GM13976 (cell line): ENCODE data around the gene AGPAT2.
A peak's percentile ranks its signal among the peaks of the same experiment; 100 is the strongest.

Experiments used
- DNase-seq: peaks from one replicate; pipeline ENCODE4 v3.0.0; 2012; ENCODE audit warnings: low spot score
- in situ Hi-C: fragments of 300-500 bp; cut with MboI; formaldehyde crosslinking; loops from one replicate; pipeline ENCODE4 v1.12.0; 2022; ENCODE audit warnings: low sequenced_read_pairs, mixed read lengths, inconsistent platforms; ENCODE audit not compliant: unreplicated experiment
- TF ChIP-seq, protein P1 (sequence below): IDR thresholded peaks from 2 replicates; pipeline ENCODE4 v1.5.1; 2012; ENCODE audit warnings: borderline replicate concordance, mild to moderate bottlenecking; ENCODE audit not compliant: insufficient read depth; ENCODE audit errors: extremely low read depth, missing control alignments, control extremely low read depth

The AGPAT2 gene

DNA sequence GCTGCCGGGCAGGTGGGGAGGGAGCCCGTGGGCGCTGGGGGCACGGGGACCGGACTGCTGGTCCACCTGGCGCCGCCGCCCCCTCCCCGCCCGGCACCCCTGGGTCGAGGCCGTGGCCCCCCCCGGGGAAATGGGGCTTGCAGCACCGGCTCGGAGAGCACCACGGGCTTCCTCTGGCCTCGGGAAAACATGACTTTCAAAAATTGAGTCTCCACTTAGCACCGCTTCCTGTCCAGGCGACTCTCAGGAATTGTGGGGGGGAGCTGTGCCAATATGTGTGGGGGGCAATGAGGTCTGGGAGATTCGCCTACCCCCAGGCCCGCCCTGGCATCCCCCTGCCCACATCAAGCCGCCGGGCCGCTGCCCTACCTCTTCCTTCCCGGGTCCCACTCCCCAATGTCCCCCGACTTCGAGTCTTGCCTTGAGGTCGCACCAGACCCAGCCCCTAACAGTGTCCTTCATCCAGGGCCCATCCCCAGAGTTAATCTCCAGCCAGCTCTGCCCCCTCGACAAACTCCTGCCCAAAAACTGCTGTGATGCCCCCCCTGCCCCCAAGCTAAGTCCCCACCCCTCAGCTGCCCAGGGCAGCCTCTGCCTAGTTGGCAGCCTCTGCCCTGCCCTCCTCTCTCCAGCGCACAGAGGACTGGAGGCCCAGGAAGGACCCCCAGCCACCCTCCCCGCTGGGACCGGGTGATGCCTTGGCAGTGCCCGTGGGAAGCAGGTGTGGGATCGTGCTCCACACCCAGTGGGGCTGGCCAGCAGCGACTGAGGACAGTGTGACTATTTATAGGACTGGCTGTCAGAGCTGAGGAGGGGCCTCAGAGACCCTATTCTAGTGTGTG, 20.7 kb downstream of the AGPAT2 start:
- no peak for DNase-seq
- in situ Hi-C loops: no loop called here
- TF ChIP-seq, protein P1, sequence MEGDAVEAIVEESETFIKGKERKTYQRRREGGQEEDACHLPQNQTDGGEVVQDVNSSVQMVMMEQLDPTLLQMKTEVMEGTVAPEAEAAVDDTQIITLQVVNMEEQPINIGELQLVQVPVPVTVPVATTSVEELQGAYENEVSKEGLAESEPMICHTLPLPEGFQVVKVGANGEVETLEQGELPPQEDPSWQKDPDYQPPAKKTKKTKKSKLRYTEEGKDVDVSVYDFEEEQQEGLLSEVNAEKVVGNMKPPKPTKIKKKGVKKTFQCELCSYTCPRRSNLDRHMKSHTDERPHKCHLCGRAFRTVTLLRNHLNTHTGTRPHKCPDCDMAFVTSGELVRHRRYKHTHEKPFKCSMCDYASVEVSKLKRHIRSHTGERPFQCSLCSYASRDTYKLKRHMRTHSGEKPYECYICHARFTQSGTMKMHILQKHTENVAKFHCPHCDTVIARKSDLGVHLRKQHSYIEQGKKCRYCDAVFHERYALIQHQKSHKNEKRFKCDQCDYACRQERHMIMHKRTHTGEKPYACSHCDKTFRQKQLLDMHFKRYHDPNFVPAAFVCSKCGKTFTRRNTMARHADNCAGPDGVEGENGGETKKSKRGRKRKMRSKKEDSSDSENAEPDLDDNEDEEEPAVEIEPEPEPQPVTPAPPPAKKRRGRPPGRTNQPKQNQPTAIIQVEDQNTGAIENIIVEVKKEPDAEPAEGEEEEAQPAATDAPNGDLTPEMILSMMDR: no peak

DNA sequence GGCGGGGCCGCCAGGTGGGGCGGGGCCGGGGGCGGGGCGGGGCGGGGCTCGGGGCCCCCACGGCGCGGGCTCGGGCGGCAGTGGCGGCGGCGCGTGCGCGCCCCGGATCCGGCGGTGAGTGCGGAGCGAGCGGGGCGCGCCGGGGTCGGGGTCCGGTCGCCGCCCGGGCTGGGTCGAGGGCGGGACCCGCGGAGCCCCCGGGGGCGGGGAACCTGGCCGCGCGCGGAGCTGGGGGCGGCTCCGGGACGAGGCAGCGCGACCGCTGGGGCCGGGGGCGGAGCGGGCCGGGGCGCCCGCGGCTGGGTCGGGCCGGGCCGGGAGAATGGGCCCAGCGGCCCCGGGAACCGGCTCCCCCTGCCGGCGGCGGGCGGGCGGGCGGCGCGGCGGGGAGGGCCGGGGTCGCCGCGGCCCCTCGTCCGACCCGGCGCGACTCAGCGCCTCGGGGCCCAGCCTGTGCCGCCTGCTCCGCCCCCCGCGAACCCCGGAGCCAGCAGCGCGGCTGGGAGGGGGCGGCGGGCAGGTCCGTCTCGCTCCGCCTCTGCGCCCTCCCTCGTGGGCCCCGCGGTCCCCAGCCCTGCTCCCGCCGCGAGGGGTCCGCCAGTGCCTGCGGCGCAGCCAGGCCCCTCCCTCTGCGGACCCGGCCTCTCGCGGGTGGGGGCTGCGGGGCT, 21.4 kb downstream of the AGPAT2 start:
- DNase-seq: peak; percentile 69
- in situ Hi-C loops: no loop called here
- TF ChIP-seq, protein P1: no peak

DNA sequence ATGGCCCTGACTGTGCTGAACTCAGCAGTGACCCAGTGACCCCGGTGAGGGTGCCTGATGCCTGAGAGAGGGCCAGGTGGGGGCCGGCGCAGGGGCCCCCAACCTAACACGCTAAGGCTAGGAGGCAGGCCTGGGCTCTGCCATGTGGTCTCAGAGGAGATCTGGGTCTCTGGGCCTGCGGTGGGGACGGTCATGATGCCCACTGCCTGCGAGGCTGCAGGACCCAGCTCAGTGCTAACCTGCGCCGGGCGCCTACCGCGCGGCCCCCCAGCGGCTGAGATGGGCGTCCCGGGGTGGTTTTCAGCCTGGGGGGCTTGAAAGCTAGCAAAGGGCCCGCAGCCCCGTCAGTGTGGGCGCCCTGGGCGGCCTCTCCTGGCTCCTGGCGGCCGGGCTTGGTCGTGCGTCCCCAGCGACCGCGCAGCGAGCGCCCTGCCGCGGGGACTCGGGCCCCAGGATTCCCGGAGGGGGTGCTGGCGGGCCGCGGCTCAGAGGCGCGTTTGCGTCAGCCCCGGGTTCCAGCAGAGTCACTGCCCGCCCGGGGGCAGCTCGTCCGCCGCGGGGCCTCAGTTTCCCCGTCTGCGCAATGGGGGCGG, 22.1 kb downstream of the AGPAT2 start:
- in situ Hi-C loops: no loop called here

DNA sequence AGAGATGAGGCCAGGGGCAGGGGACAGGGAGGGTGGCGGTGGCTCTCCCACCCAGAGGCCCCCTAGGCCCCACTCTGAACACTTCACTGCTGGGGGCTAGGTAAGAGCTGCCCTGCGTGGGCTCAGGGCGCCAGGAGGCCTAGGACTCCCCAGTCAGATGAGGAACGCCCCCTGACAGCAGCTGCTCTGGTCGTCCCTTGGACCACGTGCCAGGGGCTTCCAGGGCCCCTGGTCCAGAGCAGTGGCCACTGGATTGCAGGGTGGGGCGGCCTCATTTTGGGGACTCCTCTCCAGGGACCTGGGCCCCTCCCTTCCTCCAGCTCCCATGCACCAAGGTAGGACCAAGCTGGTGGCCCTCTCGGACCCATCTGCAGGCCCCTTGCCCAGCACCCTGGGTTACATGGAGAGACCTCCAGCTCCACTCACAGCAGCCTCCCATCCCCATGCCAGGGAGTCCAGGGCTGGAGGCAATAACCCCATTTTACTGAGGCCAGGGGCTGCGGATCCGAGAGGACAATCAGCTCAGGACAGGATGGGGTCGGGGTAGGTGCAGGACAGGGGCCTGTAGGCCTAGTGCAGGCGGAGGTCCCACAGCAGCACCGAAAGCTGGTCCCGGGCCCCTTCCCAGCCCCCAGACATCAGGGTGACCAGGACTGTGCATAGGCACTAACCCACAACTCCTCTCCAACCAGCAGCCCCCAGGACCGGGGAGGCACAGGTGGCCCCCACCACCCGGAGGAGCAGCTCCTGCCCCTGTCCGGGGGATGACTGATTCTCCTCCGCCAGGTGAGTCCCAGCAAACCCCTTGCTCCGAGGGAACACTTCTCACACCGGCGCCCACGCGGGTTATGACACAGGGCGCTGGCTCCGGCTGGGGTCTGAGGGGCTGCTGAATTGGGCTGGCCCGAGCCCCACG, 23.0 kb downstream of the AGPAT2 start:
- no peak for DNase-seq

More for the DNA sequence above, 22.1 kb downstream of the AGPAT2 start:
- peak; percentile 76 for DNase-seq
- TF ChIP-seq, protein P1: no peak

DNA sequence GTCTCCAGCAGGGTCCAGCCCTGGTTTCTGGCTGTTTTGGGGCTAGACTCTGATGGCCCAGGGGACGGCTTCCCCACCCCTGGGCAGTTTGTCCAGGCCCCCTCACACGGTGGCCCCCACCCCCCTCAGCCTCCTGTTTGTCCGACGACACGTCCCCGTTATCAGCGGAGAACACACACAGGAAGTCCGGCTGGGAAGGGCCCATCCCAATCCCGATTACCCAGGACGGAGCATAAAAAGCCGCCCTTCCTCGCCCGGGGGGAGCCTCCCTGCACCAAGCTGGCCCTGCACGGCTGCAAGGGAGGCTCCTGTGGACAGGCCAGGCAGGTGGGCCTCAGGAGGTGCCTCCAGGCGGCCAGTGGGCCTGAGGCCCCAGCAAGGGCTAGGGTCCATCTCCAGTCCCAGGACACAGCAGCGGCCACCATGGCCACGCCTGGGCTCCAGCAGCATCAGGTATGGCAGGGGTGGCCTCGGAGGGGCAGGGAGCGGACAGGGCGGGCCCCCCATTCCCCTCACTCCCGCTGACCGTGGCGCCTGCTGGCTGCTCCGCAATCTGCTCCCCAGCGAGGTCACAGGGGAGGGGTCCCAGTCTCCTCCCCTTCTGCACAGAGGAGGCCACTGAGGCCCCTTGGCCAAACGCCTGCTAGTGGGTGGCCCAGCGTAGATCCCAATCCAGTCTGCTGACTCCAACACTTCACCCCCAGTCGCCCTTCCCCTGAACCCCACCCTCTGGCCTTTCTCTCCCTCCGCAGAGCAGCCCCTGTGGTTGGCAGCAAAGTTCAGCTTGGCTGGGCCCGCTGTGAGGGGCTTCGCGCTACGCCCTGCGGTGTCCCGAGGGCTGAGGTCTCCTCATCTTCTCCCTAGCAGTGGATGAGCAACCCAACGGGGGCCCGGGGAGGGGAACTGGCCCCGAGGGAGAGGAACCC, 24.3 kb downstream of the AGPAT2 start, which contains the start of gene EGFL7:
Gene EGFL7, plus strand, starts transcription at position 261 of the 926 bp plus-strand sequence. CDS start 5,367 bp downstream, outside the sequence.
- TF ChIP-seq, protein P1: no peak
- in situ Hi-C loops: no loop called here
- DNase-seq: no peak

More for the DNA sequence above, 23.0 kb downstream of the AGPAT2 start:
- in situ Hi-C loops: no loop called here
- TF ChIP-seq, protein P1: no peak

DNA sequence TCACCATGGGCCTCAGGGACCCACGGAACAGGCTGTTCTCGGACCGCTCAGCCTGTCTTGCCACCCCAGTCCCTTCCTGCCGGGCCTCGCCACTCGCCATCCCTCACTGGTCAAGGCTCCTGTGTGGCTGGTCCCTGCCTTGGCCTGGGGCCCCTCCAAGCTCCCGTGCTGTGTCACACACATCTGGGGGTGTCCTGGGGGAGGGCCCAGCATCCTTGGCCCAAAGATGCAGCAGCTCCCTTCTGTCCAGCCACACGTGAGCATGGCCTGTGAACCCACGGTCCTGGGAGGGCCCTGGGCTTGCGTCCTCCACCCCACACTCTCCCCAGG, 25.0 kb downstream of the AGPAT2 start:
- in situ Hi-C loops: no loop called here
- TF ChIP-seq, protein P1: no peak
- no peak for DNase-seq
